HG03460 (cell line): ENCODE measurements around the gene CALML6.

ENCODE experiments used
- ATAC-seq: cut with Tn5 transposase; IDR thresholded peaks from one replicate; pipeline ENCODE4 v1.9.1; 2021; ENCODE audit not compliant: unreplicated experiment

Gene CALML6

GRCh38 chr1:1892079-1892762 is 22.8 kb upstream of the CALML6 start:
- ATAC-seq = no peak

- no peak for ATAC-seq
Measured at GRCh38 chr1:1892763-1893120, 22.3 kb upstream of the CALML6 start.

- ATAC-seq = no peak
Measured at GRCh38 chr1:1893291-1893985, 21.6 kb upstream of the CALML6 start.

- ATAC-seq = no peak
Measured at GRCh38 chr1:1893997-1894353, 21.1 kb upstream of the CALML6 start.

- no peak for ATAC-seq
Measured at GRCh38 chr1:1894354-1895059, 20.6 kb upstream of the CALML6 start.

GRCh38 chr1:1895060-1895418 is 20.0 kb upstream of the CALML6 start:
- no peak for ATAC-seq

- ATAC-seq = no peak
Measured at GRCh38 chr1:1895456-1896336, 19.4 kb upstream of the CALML6 start.

GRCh38 chr1:1898246-1898933 is 16.7 kb upstream of the CALML6 start:
- no peak for ATAC-seq

GRCh38 chr1:1899266-1899966 is 15.6 kb upstream of the CALML6 start:
- no peak for ATAC-seq

GRCh38 chr1:1899967-1900327 is 15.1 kb upstream of the CALML6 start:
- ATAC-seq = no peak

- no peak for ATAC-seq
Measured at GRCh38 chr1:1900883-1901640, 14.0 kb upstream of the CALML6 start.

- ATAC-seq = no peak
Measured at GRCh38 chr1:1901641-1902294, 13.3 kb upstream of the CALML6 start.

GRCh38 chr1:1903224-1903623 is 11.8 kb upstream of the CALML6 start:
- ATAC-seq = no peak

- no peak for ATAC-seq
Measured at GRCh38 chr1:1906185-1907097, 8.6 kb upstream of the CALML6 start.

- no peak for ATAC-seq
Measured at GRCh38 chr1:1907098-1907736, 7.8 kb upstream of the CALML6 start.

- peak; percentile 8 for ATAC-seq
Measured at GRCh38 chr1:1908506-1908791, 6.6 kb upstream of the CALML6 start.

- ATAC-seq = no peak
Measured at GRCh38 chr1:1910033-1910465, 5.0 kb upstream of the CALML6 start.
